Measurements from ENCODE around the gene SLC6A3. TPM values are rescaled to one million over a fixed set of nuclear protein-coding genes. Genes with fewer than 3 reads are reported as not detected.

The SLC6A3 gene
- total and polyA plus RNA-seq, 2 of the 13 experiments (the other 11 are each of a cell fraction or from before 2014, with no cell fraction given) = 0.01 TPM; not detected in 1

GRCh38 chr5:1362242-1363015 lies 82.8 kb downstream of the SLC6A3 start:
- no peak for ATAC-seq
- CTCF ChIA-PET (ENCODE audit: low intra/inter-chr PET ratio, low total read pairs) = no interaction called here

More at GRCh38 chr5:1362242-1363015, 82.8 kb downstream of the SLC6A3 start:
- Histone ChIP-seq H4K20me1 (ENCODE audit: insufficient read depth, low read length) (no peaks in the 10 kb centered on the region), H3K27me3 (ENCODE audit: control insufficient read depth in 1 of 2, insufficient read depth in 2 of 2, low read length in 2 of 2) (peaks cover 11 to 80% of the 10 kb centered on the region in 2 experiments; a peak in 4 of 5 replicates), H3K27ac (ENCODE audit: extremely low read length, insufficient read depth, low read length) (no peak overlapping the region), H3K79me2 (ENCODE audit: insufficient read depth, low read length) (no peaks in the 10 kb centered on the region), H3K4me1 (ENCODE audit: insufficient read depth, low read length) (no peaks in the 10 kb centered on the region), H2AFZ (ENCODE audit: low read length) (no peak overlapping the region), H3K9ac (ENCODE audit: insufficient read depth, low read depth, low read length) (no peak overlapping the region), H3K36me3 (replicated peaks in 1 of 2; ENCODE audit: control insufficient read depth in 1 of 2, insufficient read depth in 2 of 2, low read length in 2 of 2) (no peaks in the 10 kb centered on the region), H3K4me3 (replicated peaks in 1 of 3; ENCODE audit: insufficient read depth in 1 of 3, low read depth in 2 of 3, low read length in 3 of 3) (no peak overlapping the region), H3K4me2 (ENCODE audit: low read depth, low read length) (no peak overlapping the region), H3K9me3 (ENCODE audit: low read length) (no peaks in the 10 kb centered on the region)
- no peak for TF ChIP-seq ZNF547 (CRISPR knock-in tag; IDR thresholded peaks at IDR 0.05)
- TF ChIP-seq RELA (CRISPR knock-in tag; IDR thresholded peaks at IDR 0.05) = no peak
- TF ChIP-seq ZNF562 (CRISPR knock-in tag; IDR thresholded peaks at IDR 0.05; ENCODE audit: borderline replicate concordance) = no peak
- no peak for TF ChIP-seq MBNL3 (CRISPR knock-in tag; conservative IDR thresholded peaks at IDR 0.05)
- no peak for TF ChIP-seq ZFP90 (CRISPR knock-in tag; IDR thresholded peaks at IDR 0.05; ENCODE audit: borderline replicate concordance)
- no peak for TF ChIP-seq NFYB (CRISPR knock-in tag; IDR thresholded peaks at IDR 0.05)
- TF ChIP-seq ZSCAN5A (CRISPR knock-in tag; IDR thresholded peaks at IDR 0.05; ENCODE audit: borderline replicate concordance) = no peak
- TF ChIP-seq ZBTB7A (CRISPR knock-in tag; IDR thresholded peaks at IDR 0.05) = no peak
- no peak for TF ChIP-seq ZNF749 (CRISPR knock-in tag; IDR thresholded peaks at IDR 0.05; ENCODE audit: borderline replicate concordance)
- TF ChIP-seq ASH2L (IDR thresholded peaks at IDR 0.05; ENCODE audit: insufficient read length, low read depth, low read length) = no peak
- TF ChIP-seq ZNF772 (CRISPR knock-in tag; IDR thresholded peaks at IDR 0.05) = no peak
- TF ChIP-seq ZNF101 (CRISPR knock-in tag; IDR thresholded peaks at IDR 0.05; ENCODE audit: borderline replicate concordance, low read depth) = no peak
- TF ChIP-seq ZSCAN21 (CRISPR knock-in tag; IDR thresholded peaks at IDR 0.05; ENCODE audit: borderline replicate concordance) = no peak
- no peak for TF ChIP-seq ZNF318 (CRISPR knock-in tag; IDR thresholded peaks at IDR 0.05)
- TF ChIP-seq ZNF619 (CRISPR knock-in tag; IDR thresholded peaks at IDR 0.05) = no peak
- in situ Hi-C loops (cut with HindIII; ENCODE audit: extremely low pct_ligation_motif_present, low pct_unique_long_range_greater_than_20kb) = no loop called here
- POLR2A ChIA-PET = no interaction called here
- intact Hi-C loops (cut with micrococcal nuclease; ENCODE audit: unreplicated experiment) = no loop called here
- FAIRE-seq (no peak), DNase-seq (ENCODE audit: low spot score) (no peak)
- 29% methylated on average over 27 of the region's 29 CpGs for WGBS (ENCODE audit: low lambda C conversion rate)
- no TSS peak for BruUV-seq (replicated peaks)
